LNCaP clone FGC (cell line): ENCODE data around the gene ANKRD10.

ENCODE experiments used
- DNase-seq: peaks from one replicate; pipeline ENCODE4 v3.0.0-alpha.2; 2011; ENCODE audit warnings: low read depth
- H3K4me3 ChIP-seq: 2 replicates; pipeline ENCODE4 v1.5.1; 2011; ENCODE audit warnings: mild to moderate bottlenecking, low read depth, low read length, control low read depth
- TF ChIP-seq, protein P1 (sequence below): IDR thresholded peaks from 2 replicates; pipeline ENCODE4 v1.5.1; 2012; ENCODE audit warnings: mild to moderate bottlenecking; ENCODE audit not compliant: control insufficient read depth, insufficient read depth; ENCODE audit errors: extremely low read depth

Gene ANKRD10

DNA sequence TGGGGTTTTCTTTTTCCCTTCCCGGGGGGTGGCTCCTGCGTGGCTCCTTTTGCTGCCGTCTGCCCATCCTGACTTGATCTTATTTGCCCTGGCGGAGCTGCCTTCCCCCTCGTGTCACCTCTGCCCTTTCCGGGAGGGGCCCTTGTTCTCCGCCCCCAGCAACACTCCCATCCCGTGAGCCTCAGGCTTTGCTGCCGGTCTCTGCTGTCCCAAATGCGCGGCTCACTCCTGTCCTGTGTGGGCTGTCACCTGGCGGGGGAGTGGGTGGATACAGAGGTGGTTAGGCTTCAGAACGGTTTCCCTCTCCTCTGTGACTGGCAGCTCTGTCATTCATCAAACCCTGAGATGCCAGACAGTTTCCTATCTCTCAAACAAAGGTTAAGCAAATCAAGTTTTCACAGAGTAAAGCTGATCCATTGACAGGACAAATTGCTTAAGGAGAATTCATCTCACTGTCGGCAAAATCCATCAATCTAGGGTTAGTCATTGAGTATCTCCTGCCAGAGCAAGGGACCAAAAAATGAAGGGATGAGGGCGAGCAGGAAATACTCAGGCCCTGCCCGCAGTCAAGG, 84.0 kb downstream of the ANKRD10 start:
- H3K4me3 ChIP-seq = no peak overlapping the region
- TF ChIP-seq, protein P1, sequence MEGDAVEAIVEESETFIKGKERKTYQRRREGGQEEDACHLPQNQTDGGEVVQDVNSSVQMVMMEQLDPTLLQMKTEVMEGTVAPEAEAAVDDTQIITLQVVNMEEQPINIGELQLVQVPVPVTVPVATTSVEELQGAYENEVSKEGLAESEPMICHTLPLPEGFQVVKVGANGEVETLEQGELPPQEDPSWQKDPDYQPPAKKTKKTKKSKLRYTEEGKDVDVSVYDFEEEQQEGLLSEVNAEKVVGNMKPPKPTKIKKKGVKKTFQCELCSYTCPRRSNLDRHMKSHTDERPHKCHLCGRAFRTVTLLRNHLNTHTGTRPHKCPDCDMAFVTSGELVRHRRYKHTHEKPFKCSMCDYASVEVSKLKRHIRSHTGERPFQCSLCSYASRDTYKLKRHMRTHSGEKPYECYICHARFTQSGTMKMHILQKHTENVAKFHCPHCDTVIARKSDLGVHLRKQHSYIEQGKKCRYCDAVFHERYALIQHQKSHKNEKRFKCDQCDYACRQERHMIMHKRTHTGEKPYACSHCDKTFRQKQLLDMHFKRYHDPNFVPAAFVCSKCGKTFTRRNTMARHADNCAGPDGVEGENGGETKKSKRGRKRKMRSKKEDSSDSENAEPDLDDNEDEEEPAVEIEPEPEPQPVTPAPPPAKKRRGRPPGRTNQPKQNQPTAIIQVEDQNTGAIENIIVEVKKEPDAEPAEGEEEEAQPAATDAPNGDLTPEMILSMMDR = no peak
- DNase-seq = no peak

DNA sequence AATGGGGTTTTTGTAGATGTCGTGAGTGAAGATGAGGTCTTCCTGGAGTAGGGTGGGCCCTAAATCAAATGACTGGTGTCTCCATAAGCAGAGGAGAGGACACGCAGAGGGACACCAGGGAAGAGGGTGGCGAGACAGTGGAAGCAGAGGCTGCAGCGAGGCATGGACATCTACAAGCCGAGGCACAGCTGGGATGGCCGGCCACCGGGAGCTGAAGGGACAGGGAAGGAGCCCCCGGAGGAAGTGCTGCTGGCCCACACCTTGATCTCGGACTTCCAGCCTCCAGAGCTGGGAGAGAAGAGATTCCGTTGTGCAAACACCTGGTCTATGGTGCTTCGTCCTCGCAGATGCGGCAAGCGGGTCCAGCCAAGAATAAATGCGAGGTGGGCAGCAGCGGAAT, 84.5 kb downstream of the ANKRD10 start:
- no peak for DNase-seq
- no peak overlapping the region for H3K4me3 ChIP-seq
- TF ChIP-seq, protein P1 = no peak

DNA sequence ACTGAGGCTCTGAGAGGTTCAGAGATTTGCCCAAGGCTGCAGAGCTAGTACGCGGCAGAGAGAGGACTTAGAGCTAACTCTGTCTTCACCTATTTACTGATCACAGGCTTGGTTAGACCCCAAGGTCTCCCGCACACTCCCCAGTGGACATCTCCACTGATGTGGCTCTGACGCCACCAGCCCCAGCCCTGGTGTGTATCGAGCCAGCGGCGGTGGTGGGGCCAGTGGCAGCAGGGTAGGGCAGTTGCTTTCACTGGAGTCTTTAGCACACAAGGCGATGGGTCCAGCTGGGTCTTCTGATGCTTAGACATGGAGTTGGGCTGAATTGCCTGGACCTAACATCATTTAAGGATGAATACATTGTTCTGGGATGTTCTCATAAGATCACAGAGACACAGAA, 85.4 kb downstream of the ANKRD10 start:
- TF ChIP-seq, protein P1 = no peak
- no peak for DNase-seq
- H3K4me3 ChIP-seq = no peak overlapping the region

DNA sequence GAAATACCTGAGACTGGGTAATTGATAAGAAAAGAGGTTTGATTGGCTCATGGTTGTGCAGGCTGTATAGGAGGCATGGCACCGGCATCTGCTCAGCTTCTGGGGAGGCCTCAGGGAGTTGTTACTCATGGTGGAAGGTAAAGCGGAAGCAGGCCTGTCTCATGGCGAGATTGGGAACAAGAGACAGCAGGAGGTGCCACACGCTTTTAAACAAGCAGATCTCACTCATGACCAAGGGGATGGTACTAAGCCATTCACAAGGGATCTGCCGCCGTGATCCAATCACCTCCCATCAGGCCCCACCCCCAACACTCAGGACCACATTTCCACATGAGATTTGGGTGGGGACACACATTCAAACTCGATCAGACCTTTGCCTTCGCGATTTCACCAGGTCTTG, 86.2 kb downstream of the ANKRD10 start:
- DNase-seq = no peak
- H3K4me3 ChIP-seq = no peak overlapping the region
- TF ChIP-seq, protein P1 = no peak
